ENCODE data around the gene GREB1. TPM values are rescaled to one million over a fixed set of nuclear protein-coding genes. Genes with fewer than 3 reads are reported as not detected.

Gene GREB1
- total RNA-seq, 1 donor from 2014 or later = 0.05 TPM

DNA sequence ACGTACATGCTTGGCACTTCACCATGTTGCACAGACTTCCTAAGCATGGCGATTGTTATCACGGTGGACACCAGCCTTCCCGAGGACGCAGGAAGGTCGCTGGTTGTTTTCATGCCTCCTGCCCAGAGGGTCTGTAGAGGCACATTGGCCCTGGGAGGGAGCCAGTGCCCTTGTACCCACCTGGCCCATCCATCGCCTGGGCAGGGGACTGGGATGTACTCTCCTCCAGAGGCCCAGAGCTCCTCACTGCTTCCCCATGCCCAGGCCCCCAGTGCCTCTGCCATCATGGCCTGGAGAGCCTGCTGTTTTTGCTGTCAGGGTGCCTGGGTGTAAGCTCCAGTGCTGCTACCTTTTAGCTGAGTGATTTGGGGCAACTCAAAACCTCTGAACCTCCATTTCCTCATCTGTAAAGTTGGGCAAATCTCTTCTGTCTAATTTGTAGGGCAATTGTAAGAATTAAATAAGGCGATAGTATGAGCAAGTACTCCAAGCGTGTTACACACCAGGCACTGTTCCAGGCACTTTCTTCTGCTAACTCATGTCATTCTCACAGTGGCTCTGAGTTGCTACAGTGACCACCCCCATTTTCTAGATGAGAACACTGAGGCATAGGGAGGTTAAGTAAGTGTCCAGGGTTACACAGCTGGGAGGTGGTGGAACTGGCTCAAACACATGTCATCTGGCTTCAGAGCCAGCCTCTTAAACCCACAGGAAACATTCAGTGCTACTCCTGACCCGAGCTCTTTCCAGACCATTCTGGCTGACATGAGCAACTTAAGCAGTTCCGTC, 45.3 kb downstream of the GREB1 start:
- Mint-ChIP-seq H3K4me1 (peaks cover 13% of the 10 kb centered on the region), H3K36me3 (ENCODE audit: low read depth) (no peaks in the 10 kb centered on the region), H3K27ac (no peak overlapping the region), H3K27me3 (peaks cover 2% of the 10 kb centered on the region), H3K4me3 (no peak overlapping the region), H3K9me3 (no peaks in the 10 kb centered on the region)
- DNase-seq = no peak
- intact Hi-C loops (cut with micrococcal nuclease) = no loop called here

- no peak for DNase-seq
- Mint-ChIP-seq H3K4me3 (no peak overlapping the region), H3K4me1 (peaks cover 18% of the 10 kb centered on the region), H3K27me3 (peaks cover 2% of the 10 kb centered on the region), H3K27ac (no peak overlapping the region), H3K36me3 (ENCODE audit: low read depth) (no peaks in the 10 kb centered on the region), H3K9me3 (no peaks in the 10 kb centered on the region)
- intact Hi-C loops (cut with micrococcal nuclease) = loop anchor here (5.0 kb wide), 2 partner anchors 162 to 197 kb away; no protein-coding TSS in a partner anchor
Measured at GRCh38 chr2:11579867-11580659, 46.2 kb downstream of the GREB1 start.

- Mint-ChIP-seq H3K27ac (peak overlapping the region; percentile 4), H3K9me3 (no peaks in the 10 kb centered on the region)
- intact Hi-C loops (cut with micrococcal nuclease) = loop anchor here (5.0 kb wide), 2 partner anchors 162 to 197 kb away; no protein-coding TSS in a partner anchor
Measured at GRCh38 chr2:11580697-11581096, 46.9 kb downstream of the GREB1 start.

GRCh38 chr2:11581124-11581796, 47.4 kb downstream of the GREB1 start:
- intact Hi-C loops (cut with micrococcal nuclease) = loop anchor here (5.0 kb wide), 2 partner anchors 161 to 196 kb away; no protein-coding TSS in a partner anchor

More at GRCh38 chr2:11580697-11581096, 46.9 kb downstream of the GREB1 start:
- Mint-ChIP-seq H3K27me3 (peaks cover 5% of the 10 kb centered on the region), H3K36me3 (ENCODE audit: low read depth) (no peaks in the 10 kb centered on the region), H3K4me1 (peaks cover 18% of the 10 kb centered on the region), H3K4me3 (no peak overlapping the region)
- no peak for DNase-seq

DNA sequence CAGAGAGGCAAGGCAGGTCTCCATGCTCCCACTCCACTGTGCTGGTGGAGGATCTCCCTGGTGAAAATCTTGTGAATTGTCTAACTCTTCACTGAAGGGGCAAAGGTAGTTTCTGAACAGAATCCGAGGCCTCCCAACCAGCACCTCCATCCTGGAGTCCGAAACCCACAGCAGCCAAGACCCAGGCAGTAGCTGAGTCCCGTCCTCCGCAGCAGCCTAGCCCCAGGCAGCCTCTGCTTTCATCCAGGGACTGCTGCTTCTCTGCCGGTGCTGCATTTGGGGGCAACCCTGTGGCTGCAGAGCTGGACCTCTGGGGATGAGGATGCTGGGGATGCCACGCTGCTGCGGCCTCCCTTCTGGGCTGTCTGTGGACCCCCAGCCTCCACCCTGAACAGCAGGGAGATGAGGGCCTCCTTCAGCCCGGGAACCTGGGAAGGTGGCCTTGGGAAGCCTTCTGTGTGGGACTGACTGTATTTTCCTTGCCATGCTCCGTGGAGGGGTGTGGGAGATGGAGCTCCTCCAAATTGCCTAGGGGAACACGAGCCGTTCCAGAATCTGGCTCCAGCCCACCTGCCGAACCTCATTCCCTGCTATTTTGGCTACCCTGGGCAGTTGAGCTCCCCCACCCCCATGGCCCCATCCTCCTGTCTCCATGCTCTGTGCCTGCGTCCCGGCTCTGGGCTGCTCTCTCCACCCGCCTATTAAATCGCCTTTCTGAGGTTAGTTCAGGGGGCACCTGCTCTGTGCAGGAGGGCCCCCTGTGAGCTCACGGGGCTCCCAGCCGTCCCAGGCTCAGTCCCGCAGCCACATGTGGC, 48.2 kb downstream of the GREB1 start:
- Mint-ChIP-seq H3K36me3 (ENCODE audit: low read depth) (no peaks in the 10 kb centered on the region), H3K4me1 (peaks cover 18% of the 10 kb centered on the region), H3K27me3 (peaks cover 5% of the 10 kb centered on the region), H3K9me3 (no peaks in the 10 kb centered on the region), H3K4me3 (no peak overlapping the region), H3K27ac (peak overlapping the region; percentile 40)
- intact Hi-C loops (cut with micrococcal nuclease) = loop anchor here (5.0 kb wide), 2 partner anchors 160 to 195 kb away; no protein-coding TSS in a partner anchor
- no peak for DNase-seq

More at GRCh38 chr2:11581124-11581796, 47.4 kb downstream of the GREB1 start:
- H3K27ac Mint-ChIP-seq = no peak overlapping the region
- DNase-seq = no peak
- peaks cover 18% of the 10 kb centered on the region for H3K4me1 Mint-ChIP-seq
- H3K9me3 Mint-ChIP-seq = no peaks in the 10 kb centered on the region
- no peak overlapping the region for H3K4me3 Mint-ChIP-seq
- peaks cover 5% of the 10 kb centered on the region for H3K27me3 Mint-ChIP-seq
- H3K36me3 Mint-ChIP-seq (ENCODE audit: low read depth) = no peaks in the 10 kb centered on the region

DNA sequence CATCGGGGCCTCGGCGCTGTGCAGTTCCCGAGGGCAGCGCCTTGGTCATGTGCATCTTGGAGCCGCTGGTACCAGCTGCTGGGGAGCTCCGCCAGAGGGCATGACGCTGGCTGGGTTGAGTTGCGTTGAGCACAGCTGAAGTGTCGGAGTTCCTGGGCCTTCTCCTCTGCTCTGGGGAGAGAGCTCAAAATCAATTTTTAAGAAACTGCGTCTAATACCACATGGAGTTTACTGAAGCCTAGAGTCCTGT, 48.7 kb downstream of the GREB1 start:
- H3K27ac Mint-ChIP-seq = peak overlapping the region; percentile 43
- intact Hi-C loops (cut with micrococcal nuclease) = loop anchor here (5.0 kb wide), 2 partner anchors 160 to 195 kb away; no protein-coding TSS in a partner anchor
- H3K27me3 Mint-ChIP-seq = peaks cover 5% of the 10 kb centered on the region
- DNase-seq = no peak
- peaks cover 18% of the 10 kb centered on the region for H3K4me1 Mint-ChIP-seq
- H3K36me3 Mint-ChIP-seq (ENCODE audit: low read depth) = no peaks in the 10 kb centered on the region
- no peak overlapping the region for H3K4me3 Mint-ChIP-seq
- H3K9me3 Mint-ChIP-seq = no peaks in the 10 kb centered on the region

- H3K4me1 Mint-ChIP-seq = peaks cover 18% of the 10 kb centered on the region
- H3K9me3 Mint-ChIP-seq = no peaks in the 10 kb centered on the region
- no peaks in the 10 kb centered on the region for H3K36me3 Mint-ChIP-seq (ENCODE audit: low read depth)
- H3K27me3 Mint-ChIP-seq = peaks cover 5% of the 10 kb centered on the region
- H3K4me3 Mint-ChIP-seq = no peak overlapping the region
- peak overlapping the region; percentile 43 for H3K27ac Mint-ChIP-seq
- intact Hi-C loops (cut with micrococcal nuclease) = loop anchor here (5.0 kb wide), 2 partner anchors 159 to 194 kb away; no protein-coding TSS in a partner anchor
- DNase-seq = peak; percentile 86
Measured at GRCh38 chr2:11582862-11583752, 49.3 kb downstream of the GREB1 start.

DNA sequence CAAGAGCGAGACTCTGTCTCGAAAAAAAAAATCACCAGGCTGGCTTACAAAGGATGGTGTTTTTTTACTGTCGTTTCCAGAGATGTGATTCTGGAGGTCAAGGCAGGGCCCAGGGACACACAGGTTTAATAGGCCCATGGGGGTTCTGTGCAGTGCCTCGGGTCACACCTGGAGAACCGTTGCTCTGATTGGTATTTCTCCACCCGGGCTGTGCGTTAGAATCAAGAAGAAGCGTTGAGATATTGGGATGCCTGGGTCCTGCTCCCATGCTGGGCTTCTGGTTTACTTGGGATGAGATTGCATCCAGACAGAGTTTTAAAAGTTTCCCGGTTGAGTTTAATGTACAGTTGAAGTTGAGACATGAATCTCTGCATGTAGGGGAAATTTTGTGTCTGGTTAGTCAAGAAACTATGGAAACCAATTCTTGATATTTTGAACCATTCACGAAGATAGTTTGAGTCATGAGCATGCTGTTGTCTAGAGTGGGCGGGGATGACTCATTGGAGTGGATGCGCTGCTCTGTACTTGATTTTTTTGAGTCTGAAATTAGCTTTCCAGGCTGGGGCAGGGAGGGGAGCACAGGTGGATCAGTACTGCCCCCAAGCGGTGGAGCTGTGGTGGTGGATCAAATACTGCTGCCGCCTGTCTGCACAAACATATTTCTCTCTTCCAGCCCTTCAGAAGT, 50.1 kb downstream of the GREB1 start:
- Mint-ChIP-seq H3K27ac (peak overlapping the region; percentile 52), H3K36me3 (ENCODE audit: low read depth) (no peaks in the 10 kb centered on the region), H3K4me3 (no peak overlapping the region), H3K27me3 (peaks cover 5% of the 10 kb centered on the region), H3K4me1 (peaks cover 18% of the 10 kb centered on the region), H3K9me3 (no peaks in the 10 kb centered on the region)
- intact Hi-C loops (cut with micrococcal nuclease) = loop anchor here (1.0 to 5.0 kb wide), 9 partner anchors 98 to 751 kb away; partner anchors contain the start of genes ROCK2 and SLC66A3
- DNase-seq = peak; percentile 88

DNA sequence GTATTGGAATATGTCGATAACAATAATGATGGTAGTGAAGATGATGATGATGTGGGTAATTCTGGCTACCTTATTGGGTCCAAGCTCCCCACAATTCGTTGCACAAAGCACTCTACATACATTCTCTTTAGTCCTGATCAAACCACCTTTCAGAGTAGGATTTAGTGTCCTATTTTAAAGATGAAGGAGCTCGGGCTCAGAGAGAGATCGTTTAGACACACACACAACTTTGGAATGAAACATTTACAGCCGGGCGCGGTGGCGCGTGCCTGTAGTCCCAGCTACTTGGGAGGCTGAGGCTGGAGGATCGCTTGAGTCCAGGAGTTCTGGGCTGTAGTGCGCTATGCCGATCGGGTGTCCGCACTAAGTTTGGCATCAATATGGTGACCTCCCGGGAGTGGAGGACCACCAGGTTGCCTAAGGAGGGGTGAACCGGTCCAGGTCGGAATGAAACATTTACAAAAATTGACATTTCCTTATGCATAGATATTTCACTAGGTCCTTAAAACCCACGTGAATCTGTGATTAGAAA, 50.7 kb downstream of the GREB1 start:
- Mint-ChIP-seq H3K4me1 (peaks cover 18% of the 10 kb centered on the region), H3K4me3 (no peak overlapping the region), H3K36me3 (ENCODE audit: low read depth) (no peaks in the 10 kb centered on the region), H3K9me3 (no peaks in the 10 kb centered on the region), H3K27me3 (peaks cover 5% of the 10 kb centered on the region), H3K27ac (peak overlapping the region; percentile 52)
- DNase-seq = no peak
- intact Hi-C loops (cut with micrococcal nuclease) = loop anchor here (1.0 to 5.0 kb wide), 9 partner anchors 98 to 752 kb away; partner anchors contain the start of genes ROCK2 and SLC66A3

- no peaks in the 10 kb centered on the region for H3K9me3 Mint-ChIP-seq
Measured at GRCh38 chr2:11585071-11585470, 51.2 kb downstream of the GREB1 start.

GRCh38 chr2:11588228-11589110, 54.6 kb downstream of the GREB1 start:
- intact Hi-C loops (cut with micrococcal nuclease) = no loop called here
- DNase-seq = no peak
- Mint-ChIP-seq H3K9me3 (no peaks in the 10 kb centered on the region), H3K4me1 (peaks cover 10% of the 10 kb centered on the region), H3K27me3 (peaks cover 3% of the 10 kb centered on the region), H3K36me3 (ENCODE audit: low read depth) (no peaks in the 10 kb centered on the region), H3K4me3 (no peak overlapping the region), H3K27ac (no peak overlapping the region)

More at GRCh38 chr2:11585071-11585470, 51.2 kb downstream of the GREB1 start:
- Mint-ChIP-seq H3K4me1 (peaks cover 18% of the 10 kb centered on the region), H3K27ac (no peak overlapping the region), H3K4me3 (no peak overlapping the region), H3K36me3 (ENCODE audit: low read depth) (no peaks in the 10 kb centered on the region), H3K27me3 (peaks cover 5% of the 10 kb centered on the region)
- no peak for DNase-seq
- intact Hi-C loops (cut with micrococcal nuclease) = loop anchor here (2.0 kb wide), 2 partner anchors 350 to 752 kb away; no protein-coding TSS in a partner anchor

All from activated CD4-positive, alpha-beta T cell treated with anti-CD3 and anti-CD28 coated beads, Interleukin-2, amount 10 ng/mL, durations not matched to agents 24 days and 14 days (primary cell).